ENCODE measurements around the gene EIF4G3. TPM values are rescaled to one million over a fixed set of nuclear protein-coding genes. Genes with fewer than 3 reads are reported as not detected.

Gene EIF4G3, protein sequence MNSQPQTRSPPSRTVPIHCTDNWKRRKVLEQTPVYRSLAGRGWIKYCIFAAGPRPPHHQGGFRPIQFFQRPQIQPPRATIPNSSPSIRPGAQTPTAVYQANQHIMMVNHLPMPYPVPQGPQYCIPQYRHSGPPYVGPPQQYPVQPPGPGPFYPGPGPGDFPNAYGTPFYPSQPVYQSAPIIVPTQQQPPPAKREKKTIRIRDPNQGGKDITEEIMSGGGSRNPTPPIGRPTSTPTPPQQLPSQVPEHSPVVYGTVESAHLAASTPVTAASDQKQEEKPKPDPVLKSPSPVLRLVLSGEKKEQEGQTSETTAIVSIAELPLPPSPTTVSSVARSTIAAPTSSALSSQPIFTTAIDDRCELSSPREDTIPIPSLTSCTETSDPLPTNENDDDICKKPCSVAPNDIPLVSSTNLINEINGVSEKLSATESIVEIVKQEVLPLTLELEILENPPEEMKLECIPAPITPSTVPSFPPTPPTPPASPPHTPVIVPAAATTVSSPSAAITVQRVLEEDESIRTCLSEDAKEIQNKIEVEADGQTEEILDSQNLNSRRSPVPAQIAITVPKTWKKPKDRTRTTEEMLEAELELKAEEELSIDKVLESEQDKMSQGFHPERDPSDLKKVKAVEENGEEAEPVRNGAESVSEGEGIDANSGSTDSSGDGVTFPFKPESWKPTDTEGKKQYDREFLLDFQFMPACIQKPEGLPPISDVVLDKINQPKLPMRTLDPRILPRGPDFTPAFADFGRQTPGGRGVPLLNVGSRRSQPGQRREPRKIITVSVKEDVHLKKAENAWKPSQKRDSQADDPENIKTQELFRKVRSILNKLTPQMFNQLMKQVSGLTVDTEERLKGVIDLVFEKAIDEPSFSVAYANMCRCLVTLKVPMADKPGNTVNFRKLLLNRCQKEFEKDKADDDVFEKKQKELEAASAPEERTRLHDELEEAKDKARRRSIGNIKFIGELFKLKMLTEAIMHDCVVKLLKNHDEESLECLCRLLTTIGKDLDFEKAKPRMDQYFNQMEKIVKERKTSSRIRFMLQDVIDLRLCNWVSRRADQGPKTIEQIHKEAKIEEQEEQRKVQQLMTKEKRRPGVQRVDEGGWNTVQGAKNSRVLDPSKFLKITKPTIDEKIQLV (N-terminal part only)
- 10 to 100 TPM; 48.6 to 73.6 (median 57.9) TPM for total RNA-seq

GRCh38 chr1:21176586-21177555 is at the start of gene EIF4G3:
Gene EIF4G3, minus strand, starts transcription at chr1:21176897. Its CDS starts 174,155 bp downstream, at chr1:21002742.
- no peaks in the 10 kb centered on the region for H3K9me3 ChIP-seq
- peak within 1 kb of the TSS; percentile 80 to 97 (median 92) for H3K27ac ChIP-seq
- no peaks in the 10 kb centered on the region for H3K27me3 ChIP-seq
- peaks cover 0 to 36% (median 3%) of the 10 kb centered on the region in 3 donors for H3K4me1 ChIP-seq
- peak within 1 kb of the TSS; percentile 62 to 65 for H3K4me3 ChIP-seq
- peak in 2 of 4 experiments; percentile 16 to 35 for TF ChIP-seq CTCF (IDR thresholded peaks at IDR 0.05)
- peak; percentile 52 to 64 for TF ChIP-seq POLR2A (IDR thresholded peaks at IDR 0.05)
- TF ChIP-seq EP300 (IDR thresholded peaks at IDR 0.05) = no peak
- peak; percentile 79 for TF ChIP-seq POLR2AphosphoS5 (IDR thresholded peaks at IDR 0.05)
- ATAC-seq = peak; percentile 95
- H3K36me3 ChIP-seq = no peaks in the 10 kb centered on the region
- 0% methylated on average over 1 of the region's 90 CpGs; no CpG with 5 or more reads in 1 of the 2 donors for WGBS, 2 donors (ENCODE audit: low coverage in 1 of 2)

GRCh38 chr1:21225065-21225464 is 48.4 kb upstream of the EIF4G3 start:
- H3K4me3 ChIP-seq = no peak overlapping the region
- H3K9me3 ChIP-seq = no peaks in the 10 kb centered on the region
- 91% methylated on average over 14 of the region's 33 CpGs; no CpG with 5 or more reads in 1 of the 2 donors for WGBS, 2 donors (ENCODE audit: low coverage in 1 of 2)
- no peak overlapping the region for H3K27ac ChIP-seq
- no peaks in the 10 kb centered on the region for H3K27me3 ChIP-seq
- ATAC-seq = no peak
- peaks cover 0 to 97% of the 10 kb centered on the region in 2 donors for H3K36me3 ChIP-seq
- no peak for TF ChIP-seq CTCF (IDR thresholded peaks at IDR 0.05)
- no peak for TF ChIP-seq EP300 (IDR thresholded peaks at IDR 0.05)
- no peak for TF ChIP-seq POLR2AphosphoS5 (IDR thresholded peaks at IDR 0.05)
- TF ChIP-seq POLR2A (IDR thresholded peaks at IDR 0.05) = no peak
- peaks cover 0 to 13% (median 0%) of the 10 kb centered on the region in 3 donors for H3K4me1 ChIP-seq

- H3K27me3 ChIP-seq = no peaks in the 10 kb centered on the region
- peaks cover 0 to 89% of the 10 kb centered on the region in 2 donors for H3K36me3 ChIP-seq
- WGBS, 2 donors (ENCODE audit: low coverage in 1 of 2) = 57 to 62% methylated on average over 3 to 6 of the region's 7 CpGs
- peaks cover 0 to 13% (median 0%) of the 10 kb centered on the region in 3 donors for H3K4me1 ChIP-seq
- no peak for ATAC-seq
- TF ChIP-seq CTCF (IDR thresholded peaks at IDR 0.05) = no peak
- no peak for TF ChIP-seq POLR2A (IDR thresholded peaks at IDR 0.05)
- no peak for TF ChIP-seq EP300 (IDR thresholded peaks at IDR 0.05)
- no peak for TF ChIP-seq POLR2AphosphoS5 (IDR thresholded peaks at IDR 0.05)
- no peaks in the 10 kb centered on the region for H3K9me3 ChIP-seq
- H3K4me3 ChIP-seq = no peak overlapping the region
- H3K27ac ChIP-seq = no peak overlapping the region
Measured at GRCh38 chr1:21220815-21221214, 44.1 kb upstream of the EIF4G3 start.

DNA sequence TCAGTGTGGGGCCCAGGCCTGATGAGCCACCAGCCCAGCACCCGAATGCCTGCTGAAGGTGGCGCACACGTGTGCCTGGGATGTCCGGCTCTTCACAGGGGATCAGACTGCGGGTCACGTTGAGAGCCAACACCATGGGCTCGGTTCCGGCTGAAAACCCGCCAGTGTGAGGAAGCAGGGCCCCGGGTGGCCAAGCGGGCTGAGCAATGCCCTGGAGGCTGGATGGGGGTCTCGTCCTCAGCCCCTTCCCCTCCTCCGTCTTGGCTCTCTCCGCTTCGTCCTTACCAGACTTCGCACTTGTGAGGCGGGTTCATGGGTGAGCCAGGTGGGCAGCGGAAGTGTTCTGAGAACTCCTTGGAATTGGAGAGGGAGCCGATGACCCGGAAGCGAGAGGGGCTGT is 43.0 kb upstream of the EIF4G3 start:
- H3K9me3 ChIP-seq = no peaks in the 10 kb centered on the region
- no peaks in the 10 kb centered on the region for H3K27me3 ChIP-seq
- no peak overlapping the region for H3K4me3 ChIP-seq
- peaks cover 0 to 13% (median 0%) of the 10 kb centered on the region in 3 donors for H3K4me1 ChIP-seq
- TF ChIP-seq EP300 (IDR thresholded peaks at IDR 0.05) = no peak
- WGBS, 2 donors (ENCODE audit: low coverage in 1 of 2) = 86% methylated on average over 8 of the region's 21 CpGs; no CpG with 5 or more reads in 1 of the 2 donors
- ATAC-seq = no peak
- H3K27ac ChIP-seq = no peak overlapping the region
- peaks cover 0 to 78% of the 10 kb centered on the region in 2 donors for H3K36me3 ChIP-seq

Data from gastroesophageal sphincter (tissue), 4 donors.